Heart right ventricle (tissue), 16 donors: ENCODE data around the gene BFSP2. TPM values are rescaled to one million over a fixed set of nuclear protein-coding genes. Genes with fewer than 3 reads are reported as not detected.

Experiments
- ATAC-seq, 8 donors: fragments of 200-7000 bp; cut with Tn5 transposase; one replicate each; pipeline ENCODE4 v1.9.1; 2020; ENCODE audit warnings: mild to moderate bottlenecking in 8 of 8, moderate library complexity in 8 of 8, moderate number of reproducible peaks in 1 of 8
- DNase-seq, 2 donors: peaks; one replicate each; pipeline ENCODE4 v3.0.0-alpha.2; 2020
- H3K27ac ChIP-seq, 10 donors: fragments of 200-600 bp; sonication (generic) in 2 of 10; one replicate each; pipeline versions ENCODE4 v1.5.0 to v1.8.0; 2020 to 2022; ENCODE audit warnings: mild to moderate bottlenecking in 3 of 10
- H3K27me3 ChIP-seq, 7 donors: fragments of 200-600 bp; one replicate each; pipeline ENCODE4 v1.8.0; 2021 to 2022; ENCODE audit warnings: mild to moderate bottlenecking in 2 of 7
- H3K36me3 ChIP-seq, 9 donors: fragments of 200-600 bp; sonication (generic) in 1 of 9; one replicate each; pipeline versions ENCODE4 v1.5.0 to v1.8.0; 2020 to 2022; ENCODE audit warnings: mild to moderate bottlenecking in 2 of 9
- H3K4me1 ChIP-seq, 9 donors: fragments of 200-600 bp; sonication (generic) in 1 of 9; one replicate each; pipeline versions ENCODE4 v1.5.0 to v1.8.0; 2020 to 2022; ENCODE audit warnings: mild to moderate bottlenecking in 4 of 9
- H3K4me3 ChIP-seq, 10 donors: fragments of 200-600 bp; sonication (generic) in 2 of 10; one replicate each; pipeline versions ENCODE4 v1.5.0 to v1.8.0; 2020 to 2022; ENCODE audit warnings: mild to moderate bottlenecking in 7 of 10, moderate library complexity in 2 of 10
- H3K9me3 ChIP-seq, 11 donors: fragments of 200-600 bp in 10 of 11; sonication (generic) in 2 of 11; one replicate each; pipeline versions ENCODE4 v1.5.0 to v1.8.0; 2013 to 2022; ENCODE audit warnings: mild to moderate bottlenecking in 2 of 11, control low read depth in 1 of 11, moderate library complexity in 1 of 11
- CTCF ChIP-seq, 9 donors: fragments of 200-600 bp; sonication (generic) in 2 of 9; IDR thresholded peaks; one replicate each; pipeline versions ENCODE4 v1.5.0 to v1.8.0; 2021 to 2022; ENCODE audit warnings: antibody characterized with exemption in 9 of 9, mild to moderate bottlenecking in 5 of 9, moderate library complexity in 1 of 9
- WGBS, 2 donors: extraction: QIAGEN DNeasy Blood & Tissue Kit; methylation state at CpG; one replicate each; pipeline ENCODE4 v1.1.7; 2013; ENCODE audit warnings: inconsistent platforms in 1 of 2; 5-methylcytosine and 5-hydroxymethylcytosine counted together
- intact Hi-C, 10 donors: fragments of 100-400 bp; cut with DNase I; formaldehyde crosslinking; loops; one replicate each; pipeline versions ENCODE4 v1.11.1 to v1.14.2; 2022
- polyA plus RNA-seq, 2 donors: library from polyadenylated mRNA; stranded (reverse); fragments of 200-250 nt; gene quantifications; one replicate each; pipeline ENCODE4 v1.2.3, GENCODE V29; 2013
- total RNA-seq, 10 donors: library from RNA; stranded (reverse); fragmentation: NEBNext Ultra II Directional in 3 of 10; extraction: Animal tissue kit (Norgen Biotek cat#: 25700) in 3 of 10; gene quantifications; one replicate each; pipeline versions ENCODE4 v1.2.1 to v1.2.4, GENCODE V29; 2021 to 2023
- donor health status: Arrhythmogenic right ventricular cardiomyopathy.
- donor health status: ischemic (EF 13 %, LVEDD 7.1; RV severe dilation, severe dysfunction).
- donor health status: healthy with polysubstance abuse.
- donor health status: DM: no; HTN: yes; CAD: no.
- donor health status: DM: no; HTN: no; CAD: no.
- donor health status: ischemic (EF 25% LVEDD 6.9; RV normal size, moderate dysfunction).
- donor health status: ischemic (EF 25% LVEDD 5.7; RV mildly dilated, moderate dysfunction).
- donor health status: healthy.
- donor health status: DM: yes; HTN: yes; CAD: no.
- donor health status: Ischemic cardiomyopathy.
- donor health status: ischemic (EF 35%, LVEDD 5.7; RV mildly dilated, moderate dysfunction).
- donor health status: nonischemic (EF 11% LVEDD 7.7; RV severe dilation, severe dysfunction).
- donor health status: DM: yes; HTN: yes; CAD: no.
- donor health status: PGD.
- donor health status: ischemic (EF 29% LVEDD 5.4; RV normal size, mild dysfunction).
- donor health status: nonischemic (EF 23%, LVEDD 6.1; RV moderate dilation, normal function).

The BFSP2 gene
- total and polyA plus RNA-seq, 12 donors: 0.17 TPM; not detected in 11

- TF ChIP-seq CTCF (IDR thresholded peaks at IDR 0.05): no peak
- H3K4me1 ChIP-seq: peaks cover 0 to 8% (median 0%) of the 10 kb centered on the region in 9 donors
- no peaks in the 10 kb centered on the region for H3K27me3 ChIP-seq
- ATAC-seq (peak in 3 of 8 donors; percentile 41 to 56 (median 45)), DNase-seq (no peak)
- intact Hi-C loops: no loop called here
- peaks cover 0 to 5% (median 0%) of the 10 kb centered on the region in 11 donors for H3K9me3 ChIP-seq
- 84 to 92% methylated on average over 1 of the region's 1 CpG for WGBS, 2 donors
- H3K27ac ChIP-seq: no peak overlapping the region
- no peaks in the 10 kb centered on the region for H3K36me3 ChIP-seq
- H3K4me3 ChIP-seq: no peak overlapping the region
These were observed 6.7 kb upstream of the BFSP2 start for GRCh38 chr3:133393204-133393603.

- Histone ChIP-seq H3K27me3 (no peaks in the 10 kb centered on the region), H3K9me3 (peaks cover 0 to 5% (median 0%) of the 10 kb centered on the region in 11 donors), H3K36me3 (no peaks in the 10 kb centered on the region), H3K4me3 (no peak overlapping the region), H3K4me1 (peaks cover 0 to 8% (median 0%) of the 10 kb centered on the region in 9 donors), H3K27ac (no peak overlapping the region)
- intact Hi-C loops: no loop called here
- DNase-seq (peak in 1 of 2 donors; percentile 42), ATAC-seq (peak in 6 of 8 donors; percentile 61 to 84 (median 74))
- 50 to 51% methylated on average over 7 of the region's 7 CpGs for WGBS, 2 donors
- TF ChIP-seq CTCF (IDR thresholded peaks at IDR 0.05): no peak
These were observed 6.0 kb upstream of the BFSP2 start for GRCh38 chr3:133393691-133394474.

- TF ChIP-seq CTCF (IDR thresholded peaks at IDR 0.05): no peak
- H3K4me3 ChIP-seq: no peak overlapping the region
- DNase-seq (no peak), ATAC-seq (no peak)
- WGBS, 2 donors: 61 to 87% methylated on average over 1 of the region's 1 CpG
- peaks cover 0 to 5% (median 0%) of the 10 kb centered on the region in 11 donors for H3K9me3 ChIP-seq
- no peaks in the 10 kb centered on the region for H3K27me3 ChIP-seq
- intact Hi-C loops: no loop called here
- H3K36me3 ChIP-seq: no peaks in the 10 kb centered on the region
- peaks cover 0 to 8% (median 0%) of the 10 kb centered on the region in 9 donors for H3K4me1 ChIP-seq
- H3K27ac ChIP-seq: no peak overlapping the region
These were observed 5.1 kb upstream of the BFSP2 start for GRCh38 chr3:133394561-133395311.

GRCh38 chr3:133396906-133397305, 3.0 kb upstream of the BFSP2 start:
- Histone ChIP-seq H3K4me1 (peaks cover 0 to 8% (median 0%) of the 10 kb centered on the region in 9 donors), H3K4me3 (no peak overlapping the region), H3K9me3 (peaks cover 0 to 5% (median 0%) of the 10 kb centered on the region in 11 donors), H3K27ac (no peak overlapping the region), H3K27me3 (no peaks in the 10 kb centered on the region), H3K36me3 (no peaks in the 10 kb centered on the region)
- no peak for DNase-seq
- TF ChIP-seq CTCF (IDR thresholded peaks at IDR 0.05): no peak
- WGBS, 2 donors: 82 to 85% methylated on average over 10 of the region's 10 CpGs
- intact Hi-C loops: no loop called here
- ATAC-seq: no peak
